ENCODE measurements around the gene ARHGEF4.
A peak's percentile ranks its signal among the peaks of the same experiment; 100 is the strongest.
"Not testable (repeated sequence)": the region's sequence is repeated elsewhere in the genome, so short reads cannot be mapped to it uniquely, and the experiment has no call there.

The ARHGEF4 gene

DNA sequence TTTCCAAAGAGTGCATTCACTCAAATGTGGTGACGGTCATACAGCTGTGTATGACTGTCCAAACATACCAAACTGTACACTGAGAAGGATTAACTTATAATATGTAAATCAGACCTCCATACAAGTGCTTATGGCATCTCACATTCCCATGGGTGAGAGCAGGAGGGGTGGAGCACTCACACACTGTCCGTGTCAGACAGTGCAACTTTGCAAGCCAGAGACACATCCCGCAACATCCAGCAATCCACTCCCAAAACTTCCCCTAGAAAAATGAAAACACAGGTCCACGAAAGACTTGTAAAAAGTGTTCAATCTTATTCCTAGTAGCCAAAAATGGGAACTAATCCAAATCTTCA lies 220.2 kb downstream of the ARHGEF4 start:
- DNase-seq, result no peak

DNA sequence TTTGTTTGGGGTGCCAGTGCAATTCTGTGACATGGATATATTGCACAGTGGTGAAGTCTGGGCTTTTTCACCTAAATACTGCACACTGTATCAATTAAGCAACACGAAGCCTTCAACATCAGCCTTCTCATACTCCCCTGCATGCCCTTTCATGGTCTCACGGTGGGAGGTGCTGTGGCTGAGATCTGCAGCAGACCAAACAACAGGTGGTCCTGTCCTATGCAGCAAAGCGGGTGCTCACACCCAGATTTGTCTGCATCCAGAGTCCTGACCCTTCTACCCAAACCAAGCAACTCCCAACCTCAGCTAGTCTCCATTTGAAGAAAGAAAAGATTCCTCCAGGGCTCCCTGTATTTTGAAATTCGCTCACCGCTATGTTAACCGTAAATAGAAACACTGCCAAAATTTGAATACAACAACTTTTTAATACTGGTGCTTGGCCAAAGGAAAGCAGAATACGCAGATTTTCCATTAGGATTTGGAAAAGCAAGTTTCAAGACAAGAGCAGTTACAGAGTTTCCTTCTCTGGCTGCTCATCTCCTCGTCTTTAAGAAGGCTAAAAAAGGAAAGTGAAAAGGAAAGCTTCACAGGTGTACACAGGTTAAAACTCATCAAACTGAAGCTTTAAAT lies 221.6 kb downstream of the ARHGEF4 start:
- no peak for DNase-seq

DNA sequence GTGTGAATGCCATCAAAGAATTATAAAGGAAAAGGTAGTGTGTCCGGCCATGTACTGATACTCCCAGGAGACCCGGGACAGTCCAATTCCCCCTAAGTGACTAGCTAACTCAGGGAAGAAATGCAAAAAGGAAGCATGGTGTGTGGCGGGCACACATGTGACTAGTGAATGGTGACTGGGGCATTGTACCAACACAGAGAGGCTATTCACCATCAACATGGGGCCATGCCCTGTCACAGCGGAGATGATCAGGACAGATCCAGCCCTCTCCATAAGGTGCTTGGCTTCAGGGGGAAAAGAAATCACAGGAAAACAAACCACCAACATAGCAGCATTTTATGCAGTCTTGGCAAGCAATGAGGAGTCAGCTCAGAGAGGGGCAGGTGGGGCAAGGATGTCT lies 222.2 kb downstream of the ARHGEF4 start:
- DNase-seq, result no peak

DNA sequence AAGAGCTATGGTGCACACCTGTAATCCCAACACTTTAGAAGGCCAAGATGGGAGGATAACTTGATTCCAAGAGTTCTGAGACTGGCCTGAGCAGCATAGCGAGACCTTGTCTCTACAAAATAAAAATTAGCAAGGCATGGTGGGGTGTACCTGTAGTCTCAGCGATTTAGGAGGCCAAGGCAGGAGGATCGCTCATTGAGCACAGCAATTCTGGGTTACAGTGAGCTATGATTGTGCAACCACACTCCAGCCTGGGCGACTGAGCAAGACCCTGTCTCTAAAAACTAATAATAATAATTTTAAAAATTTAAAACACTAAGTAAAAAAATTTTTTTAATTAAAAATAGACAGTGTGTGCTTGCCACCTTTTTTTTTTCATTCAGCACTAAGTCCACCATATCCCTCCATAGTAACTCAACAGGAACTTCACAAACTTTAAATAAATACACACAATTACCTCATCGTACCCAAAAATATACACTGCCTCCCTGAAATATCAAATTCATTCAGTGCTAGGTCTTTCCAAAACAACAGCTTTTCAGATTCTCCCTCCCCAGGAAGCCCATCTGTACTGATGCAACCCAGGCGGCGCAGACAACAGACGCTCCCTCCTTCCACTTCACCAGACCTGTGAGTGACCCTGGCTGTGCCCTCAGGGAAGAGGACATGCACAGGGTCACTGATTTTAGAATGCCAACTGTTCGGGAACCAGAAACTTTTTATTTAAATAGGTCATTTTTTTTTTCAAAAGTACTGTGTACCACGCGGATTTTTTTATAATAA lies 227.0 kb downstream of the ARHGEF4 start:
- no peak for DNase-seq

DNA sequence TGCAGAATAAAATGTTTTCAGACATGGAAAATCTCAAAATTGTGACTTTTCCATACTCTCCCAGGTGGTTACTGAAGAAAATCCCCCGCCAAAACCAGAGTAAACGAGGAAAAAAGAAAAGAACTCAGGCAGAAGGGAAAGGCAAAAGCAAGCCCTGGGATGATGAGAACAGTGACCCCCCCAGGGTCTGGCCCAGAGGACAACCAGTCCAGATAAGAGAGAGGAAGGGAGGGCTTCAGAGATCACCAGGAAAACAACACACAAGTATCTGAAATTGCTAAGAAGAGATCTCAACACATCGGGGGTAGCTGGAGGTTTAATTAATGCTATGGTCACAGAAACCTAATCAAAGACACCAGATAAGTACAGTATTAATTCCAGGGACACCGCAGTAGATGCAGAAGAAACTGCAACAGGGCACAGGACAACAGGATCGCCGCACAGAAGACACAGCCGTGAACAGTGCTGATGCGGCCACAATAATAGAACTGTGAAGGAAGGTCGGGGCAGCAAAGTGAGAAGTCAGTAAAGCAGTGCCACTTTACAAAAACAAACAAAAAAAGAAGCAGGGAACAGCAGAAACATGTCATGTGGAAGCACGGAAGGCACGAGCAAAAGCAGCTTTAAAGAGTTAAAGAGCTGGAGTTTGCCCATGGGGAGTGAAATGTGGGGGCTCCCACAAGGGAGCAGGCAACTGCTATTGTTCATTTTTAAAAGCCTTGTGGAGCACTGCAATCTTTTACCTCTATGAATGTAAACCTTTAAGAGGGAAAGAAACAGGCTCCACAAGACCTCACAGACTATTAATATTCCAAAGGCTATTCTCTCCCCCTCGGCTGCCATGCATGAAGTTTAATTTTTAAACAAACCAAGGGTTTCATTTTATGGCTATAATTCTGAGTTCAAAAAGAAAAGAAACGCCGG lies 228.1 kb downstream of the ARHGEF4 start:
- no peak for DNase-seq

DNA sequence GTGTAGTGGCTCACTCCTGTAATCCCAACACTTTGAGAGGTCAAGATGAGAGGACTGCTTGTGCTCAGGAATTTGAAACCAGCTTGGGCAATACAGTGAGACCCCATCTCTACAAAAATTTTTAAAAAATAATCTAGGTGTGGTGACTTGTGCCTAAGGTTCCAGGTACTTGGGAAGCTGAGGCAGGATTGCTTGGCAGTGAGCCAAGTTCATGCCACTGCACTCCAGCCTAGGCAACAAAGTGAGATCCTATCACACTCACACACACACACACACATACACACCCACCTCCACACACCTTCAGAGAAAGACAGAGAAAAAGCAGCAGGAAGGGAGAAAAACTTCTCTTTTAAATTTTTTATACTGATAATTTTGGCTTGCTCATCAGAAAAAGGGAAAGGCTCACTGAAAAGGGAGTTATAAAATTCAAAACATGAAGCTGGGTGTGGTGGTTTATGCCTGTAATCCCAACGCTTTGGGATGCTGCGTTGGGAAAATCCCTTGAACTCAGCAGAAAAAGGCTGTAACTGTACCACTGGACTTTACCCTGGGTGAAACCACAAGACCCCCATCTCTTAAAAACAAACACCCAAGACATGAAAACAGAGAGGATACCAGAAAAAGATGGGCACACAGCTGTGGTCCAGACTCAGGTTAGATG lies 230.9 kb downstream of the ARHGEF4 start:
- DNase-seq, result no peak

DNA sequence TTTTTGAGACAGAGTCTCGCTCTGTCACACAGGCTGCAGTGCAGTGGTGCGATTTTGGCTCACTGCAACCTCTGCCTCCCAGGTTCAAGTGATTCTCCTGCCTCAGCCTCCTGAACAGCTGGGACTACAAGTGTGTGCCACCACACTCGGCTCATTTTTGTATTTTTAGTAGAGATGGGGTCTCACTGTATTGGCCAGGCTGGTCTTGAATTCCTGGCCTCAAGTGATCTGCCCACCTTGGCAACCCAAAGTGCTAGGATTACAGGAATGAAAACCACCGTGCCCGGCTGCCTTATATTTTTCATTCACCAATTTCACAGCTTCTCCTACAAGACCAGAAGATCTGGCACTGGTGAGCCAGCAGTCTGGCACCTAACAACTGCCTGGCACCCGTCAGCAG lies 231.5 kb downstream of the ARHGEF4 start:
- DNase-seq, result not testable (repeated sequence)

DNA sequence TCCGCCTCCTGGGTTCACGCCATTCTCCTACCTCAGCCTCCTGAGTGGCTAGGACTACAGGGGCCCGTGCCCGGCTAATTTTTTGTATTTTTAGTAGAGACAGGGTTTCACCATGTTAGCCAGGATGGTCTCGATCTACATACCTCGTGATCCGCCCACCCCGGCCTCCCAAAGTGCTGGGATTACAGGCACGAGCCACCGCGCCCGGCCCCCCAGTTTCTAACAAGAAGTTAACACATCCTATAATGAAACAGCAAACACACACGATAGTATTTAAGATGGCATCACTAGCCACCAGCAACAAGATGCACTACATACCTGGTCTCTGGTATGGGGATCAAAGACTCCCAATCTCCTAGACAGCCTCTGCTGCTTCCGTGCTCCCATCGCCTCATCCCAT lies 238.9 kb downstream of the ARHGEF4 start:
- DNase-seq, result not testable (repeated sequence)

DNA sequence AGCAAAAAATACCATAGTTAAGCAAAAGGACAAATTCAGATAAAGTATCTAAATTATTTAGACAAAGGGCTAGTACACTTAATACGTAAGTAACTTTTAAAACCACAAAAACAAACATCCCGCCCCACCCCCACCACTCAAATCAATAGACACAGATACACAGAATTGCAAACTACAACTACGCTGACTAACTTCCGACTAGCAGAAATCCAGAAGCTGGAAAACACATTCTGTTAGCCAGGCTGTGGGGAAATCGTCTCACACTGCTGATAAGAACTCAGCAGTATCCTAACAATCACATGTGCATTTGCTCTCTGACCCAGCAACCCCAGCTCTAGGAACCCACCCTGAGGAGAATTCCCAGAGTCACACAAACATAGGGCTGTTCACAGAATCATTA lies 240.0 kb downstream of the ARHGEF4 start:
- DNase-seq, result no peak

DNA sequence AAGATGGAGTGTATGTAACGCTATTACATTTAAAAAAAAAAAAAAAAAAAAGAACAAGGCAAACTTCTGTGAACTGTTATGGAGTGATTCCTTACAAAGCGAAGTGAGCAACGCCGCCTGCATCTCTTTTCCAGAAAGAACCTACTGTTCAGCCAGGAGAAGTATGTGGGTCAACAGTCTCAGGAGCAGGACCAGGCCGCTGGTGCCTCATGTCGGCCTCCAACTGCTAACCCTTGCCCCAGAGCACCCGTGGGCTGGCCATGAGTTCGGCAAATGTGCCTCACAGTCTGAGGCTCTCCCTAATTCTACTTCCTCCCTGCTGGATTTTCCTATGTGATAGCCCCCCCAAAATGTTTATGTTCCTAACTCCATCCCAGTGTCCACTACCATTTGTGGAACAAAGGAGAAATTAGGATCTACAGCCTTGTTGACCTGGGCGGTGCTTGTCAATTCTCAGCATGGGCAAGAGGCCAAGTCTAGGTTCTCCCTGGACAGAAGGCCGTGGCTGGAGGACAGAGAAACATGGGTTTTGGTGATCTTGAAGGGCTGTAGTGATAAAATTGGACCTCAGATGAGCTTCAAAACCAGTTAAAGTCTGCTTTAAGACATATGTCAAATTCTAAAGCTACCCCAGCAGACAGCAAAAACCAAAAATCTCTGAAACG lies 240.6 kb downstream of the ARHGEF4 start:
- DNase-seq, result no peak

DNA sequence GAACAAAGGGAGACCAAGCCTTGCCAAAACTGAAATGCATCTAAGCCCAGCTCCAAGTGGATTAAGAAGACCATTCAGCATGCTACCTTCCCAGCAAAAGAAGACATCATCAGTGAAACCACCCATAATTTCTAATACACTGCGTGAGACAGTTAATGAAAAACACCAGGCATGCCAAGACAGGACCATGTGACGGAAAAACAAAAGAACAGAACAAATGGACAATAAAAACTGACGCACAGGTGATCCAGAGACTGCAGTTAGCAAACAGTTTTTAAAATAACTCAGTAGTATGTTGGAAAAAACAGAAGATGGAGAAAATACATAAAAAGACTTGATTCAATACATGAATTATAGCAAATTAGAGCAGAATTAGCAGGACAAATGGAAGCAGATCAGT lies 241.3 kb downstream of the ARHGEF4 start:
- DNase-seq, result no peak

DNA sequence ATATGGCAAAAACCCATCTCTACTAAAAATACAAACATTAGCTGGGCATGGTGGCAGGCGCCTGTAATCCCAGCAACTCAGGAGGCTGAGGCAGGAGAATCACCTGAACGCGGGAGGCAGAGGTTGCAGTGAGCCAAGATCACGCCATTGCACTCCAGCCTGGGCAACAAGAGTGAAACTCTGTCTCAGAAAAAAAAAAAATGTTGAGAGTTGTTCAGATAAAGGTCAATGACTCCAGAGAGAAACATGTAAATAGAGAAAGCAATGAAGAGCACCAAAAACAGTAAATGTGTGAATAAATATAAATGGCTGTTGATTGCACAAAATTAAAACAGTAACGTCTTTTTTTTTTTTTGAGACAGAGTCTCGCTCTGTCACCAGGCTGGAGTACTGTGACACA lies 243.2 kb downstream of the ARHGEF4 start:
- not testable (repeated sequence) for DNase-seq

DNA sequence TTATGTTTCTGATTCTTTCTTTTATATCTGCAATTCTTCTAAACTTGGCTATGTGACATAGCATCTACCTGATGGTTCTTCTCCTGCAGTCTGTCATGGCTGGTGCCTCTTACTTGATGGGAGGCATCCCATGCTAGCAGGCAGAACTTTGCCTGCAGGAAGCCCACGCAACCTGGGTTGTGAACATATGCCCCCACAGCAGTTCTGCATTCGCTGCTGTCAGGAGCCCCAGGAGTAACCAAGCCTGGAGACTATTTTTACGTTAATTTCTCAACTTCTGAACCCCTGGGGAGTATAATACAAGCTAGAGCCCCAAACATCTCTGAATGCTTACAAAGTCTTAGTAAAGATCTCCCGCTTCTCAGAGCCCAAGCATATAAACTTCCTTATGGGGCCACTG lies 244.5 kb downstream of the ARHGEF4 start:
- DNase-seq, result no peak

DNA sequence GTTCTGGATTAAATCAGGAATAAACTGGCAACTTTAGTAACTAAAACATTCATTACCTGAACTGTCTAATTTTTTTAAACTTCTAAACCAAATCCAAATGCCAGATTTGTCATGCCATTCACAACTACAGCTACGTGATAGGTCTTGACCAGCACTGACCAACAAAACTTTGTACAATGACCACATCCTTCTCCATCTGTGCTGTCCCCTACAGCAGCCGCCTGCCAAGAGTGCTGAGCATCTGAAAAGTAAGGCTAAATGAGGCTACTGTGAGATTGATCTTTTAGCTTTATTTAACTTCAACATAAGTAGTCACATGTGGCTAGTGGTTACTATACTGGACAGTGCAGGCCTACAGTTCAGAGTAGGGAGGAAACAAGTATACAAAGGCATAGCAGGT lies 248.9 kb downstream of the ARHGEF4 start:
- no peak for DNase-seq

DNA sequence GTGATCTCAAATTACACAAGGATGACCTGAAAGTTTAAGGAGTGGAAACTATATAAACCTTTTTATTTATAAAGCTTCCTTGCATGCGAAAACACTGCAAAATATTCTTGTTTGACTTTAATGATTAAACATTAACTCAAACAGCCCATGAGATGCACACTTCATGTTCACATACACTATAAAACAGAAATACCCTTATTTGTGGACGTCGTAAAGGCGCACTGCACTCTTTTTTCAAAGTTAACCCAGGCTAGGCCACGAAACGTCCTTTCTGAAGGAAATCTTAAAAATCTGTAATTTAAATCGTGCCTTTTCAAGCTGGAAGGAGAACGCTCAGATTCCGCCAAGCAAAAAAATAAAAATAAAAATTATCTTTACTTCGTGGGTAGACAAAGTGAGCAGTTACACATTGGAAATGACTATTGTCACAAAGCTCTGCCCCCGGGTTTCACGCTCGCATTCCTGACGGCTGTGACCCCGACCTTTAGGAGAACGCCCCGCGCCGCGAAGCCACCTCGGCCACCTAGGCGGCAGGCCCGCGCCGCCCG lies 255.8 kb downstream of the ARHGEF4 start:
- DNase-seq, result peak; percentile 9

DNA sequence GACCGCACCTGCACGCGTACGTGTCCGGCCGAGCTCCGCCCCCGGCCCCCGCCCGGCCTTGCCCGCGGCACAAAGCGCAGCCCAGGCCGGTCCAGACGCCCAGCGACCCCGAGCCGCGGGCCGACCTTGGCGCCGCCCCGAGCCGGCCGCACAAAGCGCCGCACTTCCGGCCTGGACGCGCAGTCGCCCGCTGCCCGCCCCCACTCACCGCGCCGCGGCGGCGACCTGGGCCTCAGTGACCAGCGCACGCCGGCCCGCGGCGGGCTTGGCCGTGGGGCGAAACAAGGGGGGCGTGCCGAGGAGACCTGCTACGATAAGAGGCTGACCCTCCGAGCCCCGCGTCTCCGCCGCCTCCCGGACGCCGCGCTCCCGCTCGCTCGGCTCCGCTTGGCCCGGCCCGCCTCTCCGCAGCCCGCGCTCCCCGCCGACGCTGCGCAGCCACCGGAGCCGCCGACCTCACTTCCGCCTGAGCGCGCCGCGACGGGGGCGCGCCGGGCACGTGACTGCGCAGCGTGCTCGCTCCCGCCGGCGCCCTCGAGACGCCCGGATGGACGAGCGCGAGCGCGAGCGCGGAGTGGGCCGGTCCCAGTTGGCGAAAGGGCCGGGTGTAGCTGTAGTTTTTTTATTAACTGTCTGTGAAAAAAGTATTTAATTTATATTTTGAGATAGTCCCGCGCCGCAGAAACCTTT lies 256.4 kb downstream of the ARHGEF4 start, which contains the start of gene FAM168B:
FAM168B (minus strand) TSS at position 455 of the 690 bp plus-strand sequence. CDS start 10,814 bp downstream, outside the sequence.
- peak; percentile 91 for DNase-seq

DNA sequence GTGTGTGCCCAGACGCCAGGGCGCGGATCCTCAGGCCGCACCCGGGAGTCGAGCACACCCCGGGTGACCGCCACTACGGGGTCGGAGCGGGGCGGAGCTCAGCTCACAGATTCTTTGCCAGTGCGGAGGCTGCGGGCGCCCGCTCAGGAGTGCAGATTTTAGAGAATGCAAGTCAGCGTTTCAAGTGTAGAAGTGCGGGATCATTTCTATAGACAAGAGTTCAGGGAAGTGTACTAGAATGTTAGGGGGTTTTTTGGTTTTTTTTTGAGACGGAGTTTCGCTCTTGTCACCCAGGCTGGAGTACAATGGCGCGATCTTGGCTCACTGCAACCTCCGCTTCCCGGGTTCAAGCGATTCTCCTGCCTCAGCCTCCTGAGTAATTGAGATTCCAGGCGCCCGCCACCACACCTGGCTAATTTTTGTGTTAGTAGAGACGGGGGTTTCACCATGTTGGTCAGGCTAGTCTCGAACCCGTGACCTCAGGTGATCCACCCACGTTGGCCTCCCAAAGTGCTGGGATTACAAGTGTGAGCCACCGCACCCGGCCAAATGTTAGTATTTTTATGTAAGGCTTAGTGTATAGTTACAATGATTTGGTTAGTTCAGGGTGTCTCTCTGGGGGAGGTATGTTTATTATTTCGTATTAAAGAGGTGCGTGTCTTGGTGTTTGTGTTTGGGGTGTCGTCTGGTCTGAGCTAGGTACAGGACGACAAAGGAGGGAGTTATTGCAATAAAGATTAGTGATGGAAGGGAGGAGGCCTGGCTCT lies 257.2 kb downstream of the ARHGEF4 start:
- no peak for DNase-seq

DNA sequence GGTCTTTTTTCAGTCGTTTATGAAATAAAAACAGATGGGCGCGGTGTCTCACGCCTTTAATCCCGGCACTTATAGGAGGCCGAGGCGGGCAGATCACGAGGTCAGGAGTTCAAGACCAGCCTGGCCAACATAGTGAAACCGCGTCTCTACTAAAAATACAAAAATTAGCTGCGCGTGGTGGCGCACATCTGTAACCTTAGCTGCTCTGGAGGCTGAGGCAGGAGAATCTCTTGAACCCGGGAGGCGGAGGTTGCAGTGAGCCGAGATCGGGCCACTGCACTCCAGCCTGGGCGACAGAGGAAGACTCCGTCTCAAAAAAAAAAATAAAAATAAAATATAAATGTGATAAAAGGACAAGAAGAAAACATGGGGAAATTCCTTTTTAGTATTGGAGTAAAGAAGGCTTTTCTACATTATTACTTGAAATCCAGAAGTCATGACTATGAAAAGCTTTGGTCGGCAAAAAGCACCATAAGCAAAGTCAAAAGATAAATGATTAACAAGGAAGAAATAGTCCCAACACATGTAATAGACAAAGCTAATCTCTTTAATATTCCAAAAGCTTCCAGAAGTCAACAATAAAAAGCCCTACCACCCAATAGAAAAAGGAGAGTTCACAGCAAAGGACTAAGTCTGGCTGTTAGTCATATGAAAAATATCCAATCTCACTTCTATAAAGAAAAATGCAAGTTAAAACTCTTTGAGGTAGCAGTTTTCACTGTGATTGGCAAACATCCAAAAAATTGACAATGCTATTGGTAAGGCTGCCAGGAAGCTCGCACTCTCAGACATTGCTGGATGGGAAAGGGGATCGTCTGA lies 258.0 kb downstream of the ARHGEF4 start:
- DNase-seq, result no peak

Measured in CD4-positive, alpha-beta T cell treated with Interleukin-10 for 1 hour (primary cell).